ENCODE measurements around the gene PHF19.

PHF19 gene

DNA sequence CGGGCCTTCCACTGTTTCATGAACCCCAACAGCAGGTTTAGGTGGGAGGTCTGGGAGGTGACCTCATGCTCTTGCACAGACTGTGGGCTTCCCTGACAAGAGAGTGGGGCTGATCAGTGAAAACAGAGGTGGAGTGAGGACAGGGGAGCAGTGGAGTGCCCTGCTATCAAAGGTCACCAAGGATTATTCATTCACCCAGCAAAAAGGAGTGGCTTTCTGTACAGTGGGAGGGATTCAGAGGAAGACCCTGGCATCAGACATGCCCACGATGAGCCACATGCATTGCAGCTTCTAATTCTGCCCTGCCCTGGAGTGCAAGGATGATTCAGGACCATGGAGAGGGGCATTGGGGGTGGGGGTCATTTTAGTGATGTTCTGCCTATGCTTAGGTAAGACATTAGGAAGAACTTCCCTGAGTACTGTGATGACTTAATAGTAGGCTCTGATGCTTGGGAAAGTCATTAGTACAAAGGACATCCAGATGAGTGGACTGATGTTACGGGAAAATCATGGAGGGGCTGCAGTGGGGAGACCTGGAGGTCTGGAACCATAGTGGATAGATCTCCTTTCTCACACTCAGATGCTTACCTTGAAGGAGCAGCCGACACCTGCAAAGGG, 36.8 kb upstream of the PHF19 start:
- no peak for DNase-seq (ENCODE audit: low read depth)

DNA sequence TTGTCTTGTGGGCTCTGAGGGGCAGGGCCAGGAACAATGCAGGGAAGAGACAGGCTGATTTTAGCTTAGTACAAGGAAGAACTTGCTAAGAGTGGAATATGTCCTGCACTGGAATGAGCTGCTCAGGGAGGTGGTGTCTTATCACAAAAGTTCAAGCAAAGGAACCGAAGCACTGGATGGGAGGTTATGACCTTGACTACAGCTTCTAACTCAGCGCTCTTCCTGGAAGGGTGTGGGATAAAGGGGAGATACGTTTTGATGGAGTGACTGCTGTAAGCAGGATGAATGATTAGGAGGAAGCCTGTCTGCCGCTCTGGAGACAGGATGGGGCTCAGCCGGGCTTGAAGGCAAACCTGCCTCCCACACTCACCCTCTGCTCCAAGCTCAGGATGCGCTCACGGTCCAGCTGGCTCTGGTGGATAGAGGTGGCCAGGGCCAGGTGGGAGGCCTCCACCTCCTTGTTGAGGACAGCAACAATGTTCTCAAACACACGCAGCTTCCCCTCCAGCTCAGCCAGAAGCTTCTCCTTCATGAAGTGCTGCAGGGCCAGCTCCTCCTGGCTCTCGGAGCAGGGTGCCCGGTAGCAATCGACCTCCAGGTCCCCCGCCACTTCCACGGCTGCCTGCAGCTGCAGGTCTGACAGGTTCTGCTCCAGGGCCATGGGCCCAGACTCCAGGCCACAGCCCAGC, 36.1 kb upstream of the PHF19 start:
- no peak for DNase-seq (ENCODE audit: low read depth)

GRCh38 chr9:120911295-120911837, 34.4 kb upstream of the PHF19 start:
- DNase-seq (ENCODE audit: low read depth) = no peak

DNA sequence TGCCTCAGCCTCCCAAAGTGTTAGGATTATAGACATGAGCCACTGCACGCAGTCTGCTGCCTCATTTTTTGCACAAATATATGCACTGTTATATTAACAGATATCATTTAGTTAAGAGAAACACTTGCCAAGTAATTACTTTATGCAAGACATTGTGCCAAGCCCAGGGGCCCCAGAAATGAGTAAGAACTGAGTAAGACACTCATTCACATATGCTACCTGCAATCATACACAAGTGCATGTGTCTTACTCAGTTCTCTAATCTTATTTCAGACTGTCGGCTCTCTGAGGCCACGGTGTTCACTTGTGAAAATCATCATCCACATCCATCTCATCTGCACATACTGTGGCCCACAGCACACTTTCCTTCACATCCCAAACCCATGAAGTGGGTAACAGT, 33.7 kb upstream of the PHF19 start:
- no peak for DNase-seq (ENCODE audit: low read depth)

DNA sequence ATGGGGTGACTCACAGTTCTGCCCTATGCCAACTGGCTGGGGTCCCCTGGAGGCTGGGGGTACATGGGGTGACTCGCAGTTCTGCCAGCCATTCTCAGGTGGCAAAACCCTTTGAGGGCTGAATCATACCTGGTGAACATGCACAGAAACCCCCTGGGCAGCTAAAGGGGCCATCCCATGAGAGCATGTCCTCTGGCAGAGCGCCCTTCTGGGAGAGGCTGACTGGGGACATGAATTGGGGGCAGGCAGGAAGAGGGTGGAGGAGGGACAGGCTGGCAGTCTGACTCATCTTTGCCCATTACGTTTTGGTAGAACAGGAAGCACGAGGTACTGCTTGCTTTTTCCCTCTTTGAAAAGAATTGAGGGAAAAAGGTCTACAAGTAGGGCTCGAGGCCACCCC, 32.9 kb upstream of the PHF19 start:
- DNase-seq (ENCODE audit: low read depth) = no peak

- DNase-seq (ENCODE audit: low read depth) = no peak
Observed at GRCh38 chr9:120905315-120906164, 28.6 kb upstream of the PHF19 start.

DNA sequence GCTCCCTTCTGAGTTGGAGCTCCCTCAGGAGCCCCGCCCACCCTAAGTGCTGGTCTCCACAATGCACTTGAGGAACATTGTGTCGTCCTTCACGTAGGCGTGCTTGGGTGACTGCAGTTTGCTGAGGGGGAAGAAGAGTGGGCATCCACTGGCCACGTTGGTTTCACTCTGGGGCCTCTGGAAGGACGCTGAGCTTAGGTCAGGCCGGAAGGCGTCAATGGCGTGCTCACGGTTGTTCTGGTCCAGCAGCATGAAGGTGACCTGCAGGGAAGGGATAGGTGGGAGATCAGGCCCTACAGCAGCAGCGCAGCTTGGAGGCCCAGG, 28.0 kb upstream of the PHF19 start:
- DNase-seq (ENCODE audit: low read depth) = no peak

GRCh38 chr9:120904061-120904977, 27.3 kb upstream of the PHF19 start:
- no peak for DNase-seq (ENCODE audit: low read depth)

DNA sequence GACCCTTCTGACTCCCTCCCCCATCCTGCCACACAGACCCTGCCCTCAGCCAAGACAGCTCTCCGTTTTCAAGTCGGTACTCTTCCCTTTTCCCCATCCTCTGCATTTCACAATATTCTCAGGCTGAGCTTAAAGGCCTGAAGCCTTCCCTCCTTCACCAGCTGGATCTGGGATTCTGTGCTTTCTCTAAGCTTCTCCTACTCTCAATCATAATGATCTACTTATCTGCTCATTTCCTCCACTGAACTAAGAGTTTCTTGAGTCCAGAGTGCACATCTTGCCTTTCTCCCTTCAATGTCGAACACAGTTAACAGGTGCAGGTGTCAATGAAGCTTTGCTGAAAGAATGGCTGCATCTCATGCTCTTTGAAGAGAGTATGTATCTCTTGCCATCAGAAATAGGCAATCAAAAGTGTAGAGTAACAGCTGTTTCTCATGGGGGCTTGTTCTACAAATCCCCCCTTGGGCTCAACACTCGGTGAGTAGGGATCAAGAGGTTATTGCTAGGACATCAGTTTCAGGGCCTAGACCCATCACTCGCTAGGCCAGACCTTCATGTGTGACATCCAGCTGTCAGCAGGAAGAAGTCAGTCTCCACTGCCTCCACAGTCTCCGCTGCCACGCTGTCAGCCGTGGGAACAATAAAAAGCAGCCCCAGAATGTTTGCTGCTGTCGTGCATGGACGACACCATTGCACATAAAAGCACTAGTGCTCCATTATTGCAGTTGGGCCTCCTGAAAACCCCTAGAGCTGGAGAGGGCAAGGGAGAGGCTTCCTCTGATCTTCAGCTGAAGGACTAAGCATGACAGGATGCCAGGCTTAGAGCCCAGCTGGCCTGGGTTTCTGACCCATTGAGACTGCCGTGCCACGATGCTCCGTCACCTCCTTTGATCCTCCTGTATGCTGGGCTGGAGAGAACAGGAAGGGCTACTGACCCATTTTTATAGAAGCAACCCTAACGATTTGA, 25.9 kb upstream of the PHF19 start:
- no peak for DNase-seq (ENCODE audit: low read depth)

- DNase-seq (ENCODE audit: low read depth) = no peak
Observed at GRCh38 chr9:120901755-120902568, 25.0 kb upstream of the PHF19 start.

- no peak for DNase-seq (ENCODE audit: low read depth)
Observed at GRCh38 chr9:120900824-120901223, 23.8 kb upstream of the PHF19 start.

- no peak for DNase-seq (ENCODE audit: low read depth)
Observed at GRCh38 chr9:120899490-120900068, 22.6 kb upstream of the PHF19 start.

GRCh38 chr9:120898396-120898795, 21.4 kb upstream of the PHF19 start:
- DNase-seq (ENCODE audit: low read depth) = no peak

GRCh38 chr9:120895951-120896350, 19.0 kb upstream of the PHF19 start:
- no peak for DNase-seq (ENCODE audit: low read depth)

DNA sequence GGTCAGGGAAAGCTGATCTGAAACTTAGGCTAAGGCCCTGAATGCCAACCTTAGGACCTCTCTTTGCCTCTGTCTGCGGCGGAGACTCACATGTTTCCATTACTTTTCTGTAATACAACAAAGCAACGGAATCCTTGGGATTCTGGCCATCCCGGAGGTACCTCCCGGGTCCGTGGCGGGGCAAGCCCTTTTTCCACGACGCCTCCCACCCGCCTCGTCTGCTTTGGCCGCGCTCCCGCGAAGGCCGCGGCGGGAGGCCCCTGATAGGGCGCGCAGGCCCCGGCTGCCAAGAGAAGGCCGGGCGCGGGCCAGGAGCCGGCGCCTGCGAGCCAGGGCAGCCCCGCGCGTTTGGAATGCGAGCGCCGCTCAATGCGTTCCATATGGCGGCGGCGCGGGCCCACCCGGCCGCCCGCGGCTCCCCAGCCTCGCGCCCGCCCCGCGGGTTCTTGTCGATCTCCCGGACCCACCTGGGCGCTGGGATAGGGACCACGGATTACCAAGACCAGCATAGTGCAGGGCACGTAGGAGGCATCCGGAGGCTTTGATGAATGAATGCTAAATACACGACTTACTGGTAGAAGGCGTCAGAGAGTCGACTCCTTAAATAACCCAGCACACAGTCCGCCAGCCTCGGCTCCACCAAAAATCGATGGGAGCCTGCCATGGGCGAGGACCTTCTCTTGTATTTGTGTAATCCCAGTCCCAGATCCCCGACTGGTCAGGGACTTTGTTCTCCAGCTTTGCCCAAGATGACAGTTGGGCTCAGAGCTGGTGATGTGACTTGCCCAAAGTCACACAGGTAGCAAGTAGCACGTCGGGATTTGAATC, 17.5 kb upstream of the PHF19 start:
- no peak for DNase-seq (ENCODE audit: low read depth)

DNA sequence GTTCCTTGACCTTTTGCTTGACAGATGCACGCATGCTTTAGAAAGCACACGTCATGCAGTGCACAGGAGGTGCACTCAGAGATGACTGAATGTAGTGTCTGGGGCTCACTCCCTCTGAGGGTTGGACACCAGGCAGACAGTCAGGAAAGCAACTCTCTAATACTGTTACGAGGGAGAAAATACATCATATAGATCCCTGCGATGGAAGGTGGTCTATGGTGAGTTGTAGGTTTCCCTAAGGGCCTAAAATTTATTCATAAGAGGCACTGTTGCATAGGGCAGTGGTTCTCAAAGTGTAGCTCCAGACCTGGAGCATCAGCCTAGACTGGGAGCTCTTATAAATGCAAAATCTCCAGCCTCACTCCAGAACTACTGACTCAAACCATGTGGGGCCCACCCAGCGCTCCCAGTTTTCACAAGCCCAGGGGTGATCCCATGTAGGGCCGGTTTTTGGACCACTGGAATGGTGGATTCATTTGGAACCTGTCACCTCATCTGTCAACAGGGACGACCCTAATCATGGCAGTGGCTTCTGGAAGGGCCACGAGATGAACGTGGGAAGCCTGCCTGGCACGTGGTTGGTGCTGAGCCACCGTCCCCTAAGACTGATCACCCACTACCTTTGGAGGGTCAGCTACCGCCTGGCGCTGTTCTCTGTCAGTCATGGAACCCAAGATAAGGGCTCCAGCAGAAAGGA, 16.8 kb upstream of the PHF19 start:
- DNase-seq (ENCODE audit: low read depth) = no peak

- peak; percentile 45 for DNase-seq (ENCODE audit: low read depth)
Observed at GRCh38 chr9:120892748-120893610, 16.0 kb upstream of the PHF19 start.

All from stromal cell of bone marrow (primary cell).